MCF 10A (cell line): ENCODE results near the gene NID1. TPM values are rescaled to one million over a fixed set of nuclear protein-coding genes. Genes with fewer than 3 reads are reported as not detected.
"Not testable (repeated sequence)": the region's sequence is repeated elsewhere in the genome, so short reads cannot be mapped to it uniquely, and the experiment has no call there.

Source experiments
- BruUV-seq: library from RNA; stranded (reverse); fragments of 400-500 nt; replicated peaks from 2 replicates; lab custom pipeline; 2021; lab: Mats Ljungman, UMichigan
- CTCF ChIA-PET: fragments of 300-600 bp; sonication (Branson Sonifier 250); formaldehyde crosslinking; extraction: SDS; loops from one replicate; lab custom pipeline; 2021; ENCODE audit warnings: antibody characterized with exemption, inconsistent platforms; lab: Yijun Ruan, JAX
- POLR2A ChIA-PET: fragments of 300-600, 350-650 bp; sonication (Branson Sonifier 250); formaldehyde crosslinking; extraction: SDS; loops from one replicate; lab custom pipeline; 2020; ENCODE audit warnings: antibody characterized with exemption, inconsistent platforms; lab: Yijun Ruan, JAX
- DNase-seq: peaks from one replicate; pipeline ENCODE4 v3.0.0-alpha.2; 2018; ENCODE audit not compliant: unreplicated experiment
- H3K27ac Mint-ChIP-seq: one replicate; pipeline ENCODE4 v1.8.0; 2022; ENCODE audit warnings: mild to moderate bottlenecking, low read depth, mixed read lengths; ENCODE audit not compliant: unreplicated experiment
- H3K27me3 Mint-ChIP-seq: one replicate; pipeline ENCODE4 v1.8.0; 2022; ENCODE audit warnings: mixed read lengths; ENCODE audit not compliant: insufficient read depth, unreplicated experiment
- H3K36me3 Mint-ChIP-seq: one replicate; pipeline ENCODE4 v1.8.0; 2022; ENCODE audit warnings: mild to moderate bottlenecking, moderate library complexity, mixed read lengths; ENCODE audit not compliant: insufficient read depth, unreplicated experiment
- H3K4me1 Mint-ChIP-seq: one replicate; pipeline ENCODE4 v1.8.0; 2022; ENCODE audit warnings: mixed read lengths; ENCODE audit not compliant: insufficient read depth, unreplicated experiment
- H3K4me3 Mint-ChIP-seq: one replicate; pipeline ENCODE4 v1.8.0; 2022; ENCODE audit warnings: mild to moderate bottlenecking, moderate library complexity, mixed read lengths; ENCODE audit not compliant: unreplicated experiment
- H3K9me3 Mint-ChIP-seq: one replicate; pipeline ENCODE4 v1.8.0; 2022; ENCODE audit warnings: mixed read lengths; ENCODE audit not compliant: unreplicated experiment
- CTCF ChIP-seq: fragments of 200-600 bp; IDR thresholded peaks from one replicate; pipeline ENCODE4 v1.8.0; 2022; ENCODE audit warnings: antibody characterized with exemption, mild to moderate bottlenecking; ENCODE audit not compliant: unreplicated experiment
- intact Hi-C: fragments of 100-400 bp; cut with micrococcal nuclease; formaldehyde crosslinking; loops from 2 replicates; pipeline ENCODE4 v1.14.1; 2022
- total RNA-seq: library from RNA; stranded (reverse); gene quantifications from 2 replicates; pipeline ENCODE4 v1.2.3, GENCODE V29; 2022

The NID1 gene
- total RNA-seq, 1 experiment from 2014 or later = 0.16 TPM

DNA sequence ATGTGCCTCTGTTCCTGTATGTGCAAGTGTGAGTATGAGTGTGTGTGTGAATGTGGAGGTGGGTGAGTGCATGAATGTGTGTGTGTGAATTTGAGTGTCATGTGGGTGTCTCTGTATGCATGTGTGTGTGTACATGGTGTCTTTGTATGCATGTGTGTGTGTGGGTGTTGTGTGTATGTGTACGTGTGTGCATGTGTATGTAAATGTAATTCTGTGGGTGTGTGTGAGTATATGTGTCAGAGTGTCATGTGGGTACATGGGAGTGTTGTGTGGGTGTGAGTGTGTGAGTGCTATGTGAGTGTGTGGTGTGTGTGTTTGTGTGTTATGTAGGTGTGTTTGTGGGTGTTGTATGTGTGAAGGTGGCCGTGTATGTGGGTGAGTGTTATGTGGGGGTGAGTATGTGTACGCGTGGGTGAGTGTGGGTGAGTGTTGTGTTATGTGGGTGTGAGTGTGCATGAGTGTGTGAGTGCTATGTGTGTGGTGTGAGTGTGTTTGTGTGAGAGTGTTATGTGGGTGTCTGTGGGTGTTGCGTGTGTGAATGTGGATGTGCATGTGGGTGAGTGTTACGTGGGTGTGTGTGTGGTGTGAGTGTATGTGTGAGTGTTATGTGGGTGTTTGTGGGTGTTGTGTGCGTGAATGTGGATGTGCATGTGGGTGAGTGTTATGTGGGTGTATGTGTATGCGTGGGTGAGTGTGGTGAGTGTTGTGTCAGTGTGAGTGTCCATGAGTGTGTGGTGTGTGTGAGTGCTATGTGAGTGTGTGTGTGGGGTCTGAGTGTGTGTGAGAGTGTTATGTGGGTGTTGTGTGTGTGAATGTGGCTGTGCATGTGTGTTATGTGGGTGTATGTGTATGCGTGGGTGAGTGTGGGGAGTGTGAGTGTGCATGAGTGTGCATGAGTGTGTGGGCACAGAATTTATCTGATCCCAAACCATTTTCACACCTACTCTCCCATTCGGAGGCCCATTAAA, 36.6 kb upstream of the NID1 start:
- no peaks in the 10 kb centered on the region for H3K9me3 Mint-ChIP-seq
- H3K27ac Mint-ChIP-seq = no peak overlapping the region
- peaks cover 19% of the 10 kb centered on the region for H3K36me3 Mint-ChIP-seq
- ChIA-PET POLR2A (no interaction called here), CTCF (interaction anchor here (0.6 to 12.8 kb wide), 5 partner anchors 9 to 433 kb away, joined by 3 to 376 read pairs (median 8); no protein-coding TSS in a partner anchor)
- intact Hi-C loops = loop anchor here (5.0 to 10.0 kb wide), 2 partner anchors 503 to 1286 kb away; partner anchors contain the start of gene HEATR1
- no TSS peak for BruUV-seq
- no peak for TF ChIP-seq CTCF
- no peak for DNase-seq
- no peak overlapping the region for H3K4me3 Mint-ChIP-seq
- no peaks in the 10 kb centered on the region for H3K27me3 Mint-ChIP-seq
- no peaks in the 10 kb centered on the region for H3K4me1 Mint-ChIP-seq

DNA sequence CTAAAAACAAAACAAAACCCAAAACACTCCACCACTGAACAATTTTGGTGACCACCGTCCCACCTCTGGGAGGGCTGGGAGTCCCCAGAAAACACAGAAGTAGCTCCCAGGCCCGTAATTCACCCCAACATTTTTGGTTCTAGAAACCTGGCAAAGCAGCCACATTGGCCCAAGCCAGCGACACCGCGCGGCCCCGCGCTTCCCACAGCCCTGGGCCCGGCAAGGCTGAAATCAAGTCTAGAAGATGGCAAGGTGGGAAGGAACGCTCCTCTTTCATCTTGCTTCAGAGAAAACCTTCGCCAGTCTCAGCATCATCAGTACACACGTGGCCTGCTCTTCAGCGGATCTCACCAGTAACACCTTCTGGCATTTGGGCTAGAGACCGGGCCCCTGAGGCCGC, 35.9 kb upstream of the NID1 start:
- BruUV-seq = no TSS peak
- H3K4me1 Mint-ChIP-seq = no peaks in the 10 kb centered on the region
- intact Hi-C loops = loop anchor here (5.0 to 10.0 kb wide), 2 partner anchors 504 to 1287 kb away; partner anchors contain the start of gene HEATR1
- H3K27ac Mint-ChIP-seq = no peak overlapping the region
- no peak for TF ChIP-seq CTCF
- H3K9me3 Mint-ChIP-seq = no peaks in the 10 kb centered on the region
- H3K36me3 Mint-ChIP-seq = peaks cover 26% of the 10 kb centered on the region
- CTCF ChIA-PET = interaction anchor here (0.6 to 1.4 kb wide), 4 partner anchors 10 to 585 kb away, joined by 3 to 5 read pairs (median 4); no protein-coding TSS in a partner anchor
- no peak overlapping the region for H3K4me3 Mint-ChIP-seq
- POLR2A ChIA-PET = interaction anchor here (0.6 kb wide), 1 partner anchor 264 kb away, joined by 3 read pairs; no protein-coding TSS in a partner anchor
- no peak for DNase-seq
- no peaks in the 10 kb centered on the region for H3K27me3 Mint-ChIP-seq

GRCh38 chr1:236099355-236099974, 34.6 kb upstream of the NID1 start:
- H3K4me3 Mint-ChIP-seq = no peak overlapping the region
- ChIA-PET CTCF (interaction anchor here (0.5 to 1.8 kb wide), 13 partner anchors 9 to 1466 kb away, joined by 3 to 6 read pairs (median 3); no protein-coding TSS in a partner anchor), POLR2A (no interaction called here)
- no TSS peak for BruUV-seq
- H3K4me1 Mint-ChIP-seq = no peaks in the 10 kb centered on the region
- no peak for TF ChIP-seq CTCF
- intact Hi-C loops = no loop called here
- H3K36me3 Mint-ChIP-seq = peaks cover 35% of the 10 kb centered on the region
- no peak for DNase-seq
- H3K27me3 Mint-ChIP-seq = no peaks in the 10 kb centered on the region
- H3K9me3 Mint-ChIP-seq = no peaks in the 10 kb centered on the region
- no peak overlapping the region for H3K27ac Mint-ChIP-seq

DNA sequence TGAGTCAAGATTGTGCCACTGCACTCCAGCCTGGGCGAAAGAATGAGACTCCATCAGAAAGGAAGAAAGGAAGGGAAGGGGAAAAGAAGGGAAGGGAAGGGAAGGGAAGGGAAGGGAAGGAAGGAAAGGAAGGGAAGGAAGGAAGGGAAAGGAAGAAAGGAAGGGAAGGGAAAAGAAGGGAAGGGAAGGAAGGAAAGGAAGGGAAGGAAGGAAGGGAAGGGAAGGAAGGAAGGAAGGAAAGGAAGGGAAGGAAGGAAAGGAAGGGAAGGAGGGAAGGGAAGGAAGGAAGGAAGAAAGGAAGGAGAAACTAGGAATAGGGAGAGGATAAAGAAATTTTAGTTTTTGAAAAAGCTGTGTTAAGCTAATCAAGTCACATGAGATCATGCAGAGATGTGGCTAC, 33.4 kb upstream of the NID1 start:
- no peaks in the 10 kb centered on the region for H3K27me3 Mint-ChIP-seq
- no peak for DNase-seq
- peaks cover 35% of the 10 kb centered on the region for H3K36me3 Mint-ChIP-seq
- no peaks in the 10 kb centered on the region for H3K4me1 Mint-ChIP-seq
- POLR2A ChIA-PET = no interaction called here
- no peak overlapping the region for H3K4me3 Mint-ChIP-seq
- H3K9me3 Mint-ChIP-seq = no peaks in the 10 kb centered on the region
- BruUV-seq = no TSS peak
- TF ChIP-seq CTCF = no peak
- CTCF ChIA-PET = interaction anchor here (0.5 to 0.7 kb wide), 3 partner anchors 97 to 1281 kb away, joined by 3 to 4 read pairs (median 3); no protein-coding TSS in a partner anchor
- intact Hi-C loops = no loop called here
- no peak overlapping the region for H3K27ac Mint-ChIP-seq

GRCh38 chr1:236096660-236097482, 32.0 kb upstream of the NID1 start:
- not testable (repeated sequence) for H3K27me3 Mint-ChIP-seq
- peak; percentile 84 for DNase-seq

More at GRCh38 chr1:236096660-236097482, 32.0 kb upstream of the NID1 start:
- H3K9me3 Mint-ChIP-seq, H3K4me3 Mint-ChIP-seq, intact Hi-C loops, H3K4me1 Mint-ChIP-seq, BruUV-seq: not testable (repeated sequence)
- Mint-ChIP-seq H3K36me3 (peaks cover 35% of the 10 kb centered on the region), H3K27ac (peak overlapping the region; percentile 55)
- ChIA-PET CTCF (interaction anchor here (0.6 kb wide), 2 partner anchors 9 to 16 kb away, joined by 4 to 5 read pairs; no protein-coding TSS in a partner anchor), POLR2A (interaction anchor here (0.6 to 1.6 kb wide), 2 partner anchors 57 to 80 kb away, joined by 4 to 5 read pairs; no protein-coding TSS in a partner anchor)
